Stimulated activated CD4-positive, alpha-beta T cell treated with anti-CD3 and anti-CD28 coated beads, TNF-alpha, amount 100 ng/mL, for 1 hour (primary cell): ENCODE measurements around the gene STAT3.
"Not testable (repeated sequence)": the region's sequence is repeated elsewhere in the genome, so short reads cannot be mapped to it uniquely, and the experiment has no call there.

Source experiments
- DNase-seq, 3 donors: peaks; one replicate each; pipeline ENCODE4 v3.0.0-alpha.2; 2020; ENCODE audit warnings: low read depth in 3 of 3, low spot score in 1 of 3

The STAT3 gene

DNA sequence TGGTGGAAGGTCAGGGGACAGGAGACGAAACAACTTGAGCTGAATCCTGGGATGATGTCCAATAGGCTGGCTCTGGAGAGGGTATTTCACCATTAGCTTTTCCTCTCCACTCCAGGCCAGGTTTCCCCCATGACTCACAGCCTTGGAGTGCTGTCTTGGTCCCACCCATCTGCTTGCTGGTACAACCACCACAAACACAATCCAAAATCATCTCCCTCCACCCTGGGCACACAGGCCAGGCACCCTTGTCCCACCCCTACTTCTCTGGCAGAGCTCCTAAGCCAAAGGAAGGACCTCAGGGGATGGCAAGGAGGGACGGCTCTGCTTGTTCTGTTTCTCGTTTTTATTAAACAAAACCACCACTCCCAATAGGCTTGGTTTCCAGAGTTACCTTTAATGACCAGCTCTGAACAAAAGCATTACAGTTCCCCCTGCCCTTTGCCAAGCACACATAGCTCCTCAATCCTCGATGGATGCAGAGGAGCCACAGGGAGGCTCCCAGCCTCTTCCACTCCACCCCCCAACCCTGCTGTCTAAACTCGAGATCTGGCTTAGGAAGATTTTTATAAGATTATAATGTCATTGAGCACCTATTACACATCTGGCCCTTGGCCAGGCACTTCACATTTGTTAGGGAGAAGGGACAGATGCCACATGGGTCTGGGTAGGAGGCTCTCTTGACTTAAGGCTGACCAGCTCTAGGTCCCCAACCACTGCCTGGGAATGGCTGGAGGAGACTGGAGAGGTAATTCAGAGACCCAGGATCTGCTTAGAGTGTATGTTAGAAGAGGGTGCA is 21.5 kb upstream of the STAT3 start:
- no peak for DNase-seq

DNA sequence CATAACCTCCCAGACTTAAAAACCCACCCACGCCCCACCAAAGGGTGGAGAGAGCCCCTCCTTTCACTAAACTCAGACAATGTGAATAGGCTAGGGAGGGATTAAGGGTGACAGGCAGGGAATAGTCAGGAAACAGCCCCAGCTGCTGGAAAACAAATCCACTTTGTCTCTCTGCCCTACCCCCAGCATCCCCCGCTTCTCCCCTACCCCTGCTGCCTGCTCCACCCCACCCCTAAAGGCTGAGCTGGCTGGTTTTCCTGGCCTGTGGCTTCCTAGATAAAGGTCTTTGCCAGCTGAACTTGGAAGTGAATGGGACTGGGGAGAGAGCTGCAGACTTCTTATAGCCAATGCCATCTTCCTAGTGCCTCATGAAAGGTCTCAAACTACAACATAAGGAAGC is 19.8 kb upstream of the STAT3 start:
- DNase-seq, result no peak

GRCh38 chr17:42407289-42407836 is 19.1 kb upstream of the STAT3 start:
- peak in 2 of 3 donors; percentile 35 to 38 for DNase-seq

DNA sequence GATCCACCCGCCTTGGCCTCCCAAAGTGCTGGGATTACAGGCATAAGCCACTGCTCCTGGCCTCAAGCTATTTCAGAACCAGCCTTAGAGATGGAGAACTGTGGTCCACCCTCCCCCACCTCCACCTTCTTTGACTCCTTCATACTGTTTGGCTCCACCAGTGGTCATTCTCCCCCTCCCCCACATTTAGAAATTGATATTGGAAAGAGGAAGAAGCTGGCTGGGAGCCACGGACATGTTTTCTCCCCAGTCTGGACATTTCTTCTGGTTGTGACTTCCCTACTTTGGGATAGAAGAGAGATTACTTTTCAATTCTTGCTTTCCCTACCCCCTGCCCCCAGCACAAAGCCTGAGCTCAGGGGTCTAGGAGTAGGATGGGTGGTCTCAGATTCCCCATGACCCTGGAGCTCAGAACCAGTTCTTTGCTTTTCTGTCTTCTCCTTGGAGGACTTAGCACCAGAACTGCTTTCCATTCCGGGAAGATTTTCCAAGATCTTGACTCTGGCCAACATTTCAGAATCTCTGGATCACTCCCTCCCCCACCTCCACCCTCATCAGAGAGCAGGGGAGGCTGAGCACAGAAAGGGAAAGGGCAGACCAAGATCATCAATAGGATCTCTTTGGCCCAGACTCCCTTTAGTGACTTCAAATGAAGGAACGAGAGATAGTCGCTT is 18.5 kb upstream of the STAT3 start:
- DNase-seq, result no peak

- DNase-seq, result peak; percentile 43 to 83 (median 68)
These were observed 17.8 kb upstream of the STAT3 start for GRCh38 chr17:42405963-42406495.

GRCh38 chr17:42405076-42405475 is 16.8 kb upstream of the STAT3 start:
- DNase-seq, result no peak

DNA sequence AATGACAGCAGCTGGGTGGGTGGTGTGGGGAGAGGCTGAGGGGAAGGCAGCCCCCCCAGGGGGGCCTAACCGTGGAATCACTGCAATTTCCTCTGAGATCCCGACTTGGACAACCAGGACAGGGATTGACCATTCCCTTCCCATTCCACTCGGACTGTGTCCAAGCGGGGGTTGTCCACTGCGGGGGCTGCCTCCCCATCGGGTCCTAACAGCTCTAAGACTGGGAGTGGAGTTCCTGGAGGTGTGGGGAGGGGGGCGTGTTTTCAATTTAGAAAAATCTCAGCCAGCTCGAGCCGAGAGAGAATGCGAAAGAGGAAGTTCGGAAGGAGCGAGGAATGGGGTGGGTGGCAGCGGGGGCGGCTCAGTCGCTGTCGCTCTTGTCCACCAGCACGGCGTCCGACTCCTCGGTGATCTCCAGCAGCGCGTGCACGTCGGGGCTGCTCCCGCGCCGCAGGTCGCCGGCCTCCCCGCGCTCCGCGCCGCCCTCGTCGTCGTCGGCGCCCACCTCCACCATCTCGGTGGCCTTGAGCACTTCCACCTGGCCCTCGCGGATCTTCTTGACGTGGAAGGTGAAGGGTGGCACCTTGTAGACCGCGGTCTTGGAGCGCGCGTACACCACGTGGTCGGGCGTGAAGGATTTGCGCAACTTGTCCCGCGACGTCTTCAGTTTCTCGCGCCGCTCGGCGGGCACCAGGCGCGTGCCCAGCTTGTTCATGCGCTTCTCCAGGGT is 16.2 kb upstream of the STAT3 start:
- DNase-seq, result no peak

DNA sequence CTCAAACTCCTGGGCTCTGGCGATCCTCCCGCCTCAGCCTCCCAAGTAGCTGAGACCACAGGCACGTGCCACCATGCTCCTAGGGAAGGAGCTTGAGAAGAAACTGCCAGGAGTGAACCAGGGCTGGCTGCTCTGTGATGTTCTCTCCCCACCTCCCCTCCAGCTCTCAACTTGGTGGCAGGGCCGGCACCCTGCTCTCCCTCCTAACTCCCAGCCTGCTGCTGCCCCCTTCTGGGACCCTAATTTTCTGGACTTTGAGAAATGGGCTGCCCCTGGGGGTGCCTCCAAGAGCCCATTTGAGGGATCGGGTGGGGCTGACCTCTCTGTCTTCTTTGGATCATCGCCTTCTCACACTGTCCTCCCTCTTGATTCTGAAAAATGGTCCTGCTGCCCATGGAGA is 14.9 kb upstream of the STAT3 start:
- DNase-seq, result peak in 2 of 3 donors; percentile 17 to 29

GRCh38 chr17:42402117-42402516 is 13.9 kb upstream of the STAT3 start:
- DNase-seq, result no peak

DNA sequence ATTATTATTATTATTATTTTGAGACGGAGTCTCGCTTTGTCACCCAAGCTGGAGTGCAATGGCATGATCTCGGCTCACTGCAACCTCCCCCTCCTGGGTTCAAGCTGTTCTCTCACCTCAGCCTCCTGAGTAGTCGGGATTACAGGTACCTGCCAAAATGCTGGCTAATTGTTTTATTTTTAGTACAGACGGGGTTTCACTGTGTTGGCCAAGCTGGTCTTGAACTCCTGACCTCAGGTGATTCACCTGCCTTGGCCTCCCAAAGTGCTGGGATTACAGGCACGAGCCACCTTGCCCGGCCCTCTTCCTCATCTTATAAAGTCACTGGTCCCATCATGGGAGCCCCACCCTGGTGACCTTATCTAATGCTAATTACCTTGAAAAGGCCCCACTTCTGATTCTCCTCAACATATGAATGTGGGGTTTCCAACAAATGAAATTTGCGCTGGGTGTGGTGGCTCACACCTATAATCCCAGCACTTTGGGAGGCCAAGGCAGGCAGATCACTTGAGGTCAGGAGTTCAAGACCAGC is 12.7 kb upstream of the STAT3 start:
- not testable (repeated sequence) for DNase-seq

DNA sequence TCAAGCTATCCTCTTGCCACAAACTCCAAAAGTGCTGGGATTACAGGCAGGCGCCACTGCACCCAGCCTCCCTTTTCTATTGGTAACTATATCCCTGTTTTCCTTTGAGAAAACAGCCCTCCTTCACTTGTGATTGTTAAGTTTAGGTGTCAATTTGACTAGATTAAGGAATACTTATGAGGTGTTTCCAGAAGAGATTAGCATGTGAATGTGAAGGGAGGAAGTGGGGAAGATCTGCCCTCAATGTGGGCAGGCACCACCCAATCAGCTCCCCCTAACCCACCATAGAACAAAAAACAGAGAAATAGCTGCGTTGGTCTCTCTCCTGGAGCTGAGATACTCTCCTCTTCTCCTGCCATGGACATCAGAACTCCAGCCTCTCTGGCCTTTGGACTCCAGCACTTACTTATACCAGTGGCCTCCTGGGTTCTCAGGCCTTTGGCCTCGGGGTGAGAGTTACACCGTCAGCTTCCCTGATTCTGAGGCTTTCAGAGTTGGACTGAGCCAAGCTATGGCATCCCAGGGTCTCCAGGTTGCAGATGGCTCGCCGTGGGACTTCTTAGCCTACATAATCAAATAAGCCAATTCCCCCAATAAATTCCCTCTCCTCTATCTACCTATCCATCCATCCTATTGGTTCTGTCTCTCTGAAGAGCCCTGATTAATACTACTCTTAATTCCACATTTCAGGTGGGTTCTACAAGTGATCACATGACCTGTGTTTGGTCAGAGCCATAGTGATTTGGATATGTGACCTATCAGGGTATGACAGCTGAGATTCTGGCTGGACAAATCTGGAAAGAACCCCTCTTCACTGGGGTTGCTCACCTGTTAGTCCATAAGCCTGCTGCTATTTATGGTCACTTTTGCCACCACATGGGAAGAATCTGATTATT is 12.0 kb upstream of the STAT3 start:
- DNase-seq, result no peak

DNA sequence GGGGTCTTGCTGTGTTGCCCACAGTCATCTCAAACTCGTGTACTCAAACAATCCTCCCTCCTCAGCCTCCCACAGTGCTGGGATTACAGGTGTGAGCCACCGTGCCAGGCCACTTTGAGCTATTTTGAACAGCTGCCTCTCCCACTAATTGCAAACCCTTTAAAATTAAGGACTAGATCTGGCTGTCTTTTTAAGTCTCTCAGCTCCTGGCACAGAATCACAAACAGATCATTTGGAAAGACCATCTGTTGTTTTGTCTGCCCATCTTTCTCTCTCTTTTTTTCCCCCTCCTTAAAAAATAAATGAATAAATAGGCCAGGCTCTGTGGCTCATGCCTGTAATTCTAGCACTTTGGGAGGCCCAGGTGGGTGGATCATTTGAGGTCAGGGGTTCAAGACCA is 10.9 kb upstream of the STAT3 start:
- DNase-seq, result no peak

DNA sequence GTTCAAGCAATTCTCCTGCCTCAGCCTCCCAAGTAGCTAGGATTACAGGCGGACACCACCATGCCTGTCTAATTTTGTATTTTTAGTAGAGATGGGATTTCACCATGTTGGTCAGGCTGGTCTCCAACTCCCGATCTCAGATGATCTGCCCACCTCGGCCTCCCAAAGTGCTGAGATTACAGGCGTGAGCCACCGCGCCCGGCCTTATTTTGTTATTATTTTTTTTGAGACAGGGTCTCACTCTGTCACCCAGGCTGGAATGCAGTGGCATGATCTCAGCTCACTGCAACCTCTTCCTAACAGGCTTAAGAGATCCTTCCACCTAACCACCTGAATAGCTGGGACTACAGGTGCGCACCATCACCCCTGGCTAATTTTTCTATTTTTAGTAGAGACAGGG is 7.4 kb upstream of the STAT3 start:
- not testable (repeated sequence) for DNase-seq

DNA sequence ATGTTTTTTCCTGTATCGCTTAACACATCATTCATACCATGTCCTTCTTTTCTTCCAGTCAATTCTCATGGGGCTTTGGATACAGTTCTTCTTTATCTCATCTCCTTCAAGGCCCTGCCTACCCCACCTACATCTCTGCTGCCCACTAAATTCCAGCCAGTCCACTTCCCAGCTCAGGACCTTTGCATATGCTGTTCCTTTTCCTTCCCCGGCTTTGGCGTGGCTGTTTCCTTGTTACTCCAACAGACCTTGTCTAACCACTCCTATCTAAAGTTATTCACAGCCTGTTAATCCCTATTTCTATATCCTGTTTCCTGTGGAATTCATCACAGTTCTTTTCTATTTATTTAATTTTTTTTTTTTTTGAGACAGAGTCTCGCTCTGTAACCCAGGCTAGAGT is 6.6 kb upstream of the STAT3 start:
- DNase-seq, result no peak

- no peak for DNase-seq
These were observed 4.6 kb upstream of the STAT3 start for GRCh38 chr17:42392692-42393415.

GRCh38 chr17:42391439-42391838 is 3.2 kb upstream of the STAT3 start:
- not testable (repeated sequence) for DNase-seq

GRCh38 chr17:42389899-42390298 is 1.7 kb upstream of the STAT3 start:
- no peak for DNase-seq

DNA sequence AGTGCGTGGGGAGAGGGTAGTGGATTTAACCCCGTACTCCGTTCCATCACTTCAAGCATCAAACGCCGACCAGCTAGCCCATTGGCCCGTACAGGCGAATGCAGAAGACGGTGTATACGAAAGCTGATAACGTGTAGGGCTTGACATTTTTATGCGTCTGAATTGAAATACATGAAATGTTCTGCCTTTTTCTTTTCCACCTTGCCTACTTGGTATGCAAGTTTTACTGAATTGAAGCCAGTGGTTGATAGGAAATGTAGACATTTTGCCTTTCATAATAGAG is 834 bp upstream of the STAT3 start:
- peak in 1 of 3 donors; percentile 49 for DNase-seq

DNA sequence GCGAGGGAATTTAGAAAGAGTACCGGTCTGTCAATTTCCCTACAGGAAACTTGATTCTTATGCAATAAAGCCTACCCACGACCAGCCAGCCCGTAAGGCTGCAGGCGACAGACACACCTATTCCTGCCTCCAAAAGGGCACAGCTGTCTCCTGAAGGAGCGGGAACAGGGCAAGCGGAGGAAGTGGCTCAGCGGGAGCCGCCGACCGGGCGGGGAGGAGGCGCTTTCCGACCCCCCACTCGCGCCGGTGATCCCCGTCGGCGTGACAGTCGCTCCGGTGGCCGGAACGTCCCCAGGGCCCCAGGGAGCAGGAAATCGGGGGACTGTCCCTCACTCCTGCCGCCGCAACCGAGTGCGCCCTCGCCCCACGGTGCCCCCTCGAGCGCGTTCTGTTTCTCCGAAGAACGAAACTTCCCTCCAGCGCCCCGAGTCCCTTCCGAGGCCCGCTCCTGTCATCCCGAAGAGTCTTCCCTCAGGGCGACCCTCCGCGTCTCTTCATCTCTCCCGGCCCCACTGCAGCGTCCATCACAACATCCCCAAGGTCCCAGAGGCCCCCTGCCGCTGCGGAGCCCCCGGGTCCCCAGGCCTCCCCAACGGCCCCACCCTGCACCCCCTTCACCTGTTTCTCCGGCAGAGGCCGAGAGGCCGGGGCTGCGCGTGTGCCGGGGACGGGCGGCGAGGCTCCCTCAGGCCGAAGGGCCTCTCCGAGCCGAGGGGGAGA is 421 bp downstream of the STAT3 start:
- DNase-seq, result peak in 2 of 3 donors; percentile 10 to 13
